ENCODE data around the gene ZMYM2. TPM values are rescaled to one million over a fixed set of nuclear protein-coding genes. Genes with fewer than 3 reads are reported as not detected.

Gene ZMYM2
- total RNA-seq, 1 donor from 2014 or later: 55.1 TPM

DNA sequence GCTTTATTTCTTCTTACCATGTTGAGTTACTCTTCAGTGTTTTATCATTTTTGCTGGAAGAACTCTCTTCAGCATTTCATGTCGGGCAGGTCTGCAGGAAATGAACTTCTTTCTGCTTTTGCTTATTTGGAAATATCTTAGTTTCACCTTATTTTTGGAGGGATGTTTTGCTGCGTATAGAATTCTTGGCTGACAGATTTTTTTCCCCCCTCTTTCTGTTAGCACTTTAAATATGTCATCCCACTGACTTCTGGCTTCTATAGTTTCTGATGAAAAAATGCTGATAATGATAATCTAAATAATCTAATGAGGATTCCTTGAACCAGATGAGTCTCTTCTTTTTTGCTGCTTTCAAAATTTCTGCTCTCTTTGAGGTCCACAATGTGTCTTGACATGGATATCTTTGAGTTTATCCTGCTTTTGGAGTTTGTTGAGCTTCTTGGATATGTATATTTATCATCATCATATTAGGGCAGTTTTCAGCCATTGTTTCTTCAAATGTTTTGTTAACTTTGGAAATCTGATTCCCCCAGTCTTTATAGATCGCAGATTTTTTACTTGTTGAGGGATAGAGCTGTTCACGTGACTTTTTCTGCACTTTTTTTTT lies 20.4 kb downstream of the ZMYM2 start:
- intact Hi-C loops (cut with DNase I): no loop called here
- DNase-seq (ENCODE audit: low spot score): no peak

DNA sequence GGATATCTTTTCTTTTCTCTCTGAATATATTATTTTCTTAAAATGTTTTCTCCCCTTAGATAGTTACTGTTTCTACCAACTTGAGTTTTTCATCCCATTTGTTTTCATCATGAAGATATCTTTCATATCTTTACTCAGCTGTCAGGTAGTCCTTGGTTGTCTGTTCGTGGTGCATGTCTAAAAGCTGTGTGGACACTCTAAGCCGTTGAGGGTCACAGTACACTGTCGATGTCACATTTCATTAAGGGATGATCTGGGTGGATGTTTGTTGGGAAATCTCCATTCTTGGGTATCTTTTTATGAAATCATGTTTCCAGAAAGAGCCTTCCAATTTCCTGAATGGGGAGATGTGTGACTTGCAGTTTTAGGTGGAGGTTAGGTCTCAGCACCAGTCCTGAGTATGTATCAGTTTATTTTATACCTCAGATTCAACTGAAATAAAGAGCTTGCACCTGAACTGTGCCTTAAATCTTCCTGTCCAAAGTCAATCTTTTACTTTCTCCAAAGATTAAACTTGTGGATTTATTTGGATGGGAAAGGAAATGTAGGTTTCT lies 23.2 kb downstream of the ZMYM2 start:
- DNase-seq (ENCODE audit: low spot score): no peak
- intact Hi-C loops (cut with DNase I): loop anchor here (10.0 kb wide), 1 partner anchor 183 kb away; the partner anchor contains the start of gene GJA3

DNA sequence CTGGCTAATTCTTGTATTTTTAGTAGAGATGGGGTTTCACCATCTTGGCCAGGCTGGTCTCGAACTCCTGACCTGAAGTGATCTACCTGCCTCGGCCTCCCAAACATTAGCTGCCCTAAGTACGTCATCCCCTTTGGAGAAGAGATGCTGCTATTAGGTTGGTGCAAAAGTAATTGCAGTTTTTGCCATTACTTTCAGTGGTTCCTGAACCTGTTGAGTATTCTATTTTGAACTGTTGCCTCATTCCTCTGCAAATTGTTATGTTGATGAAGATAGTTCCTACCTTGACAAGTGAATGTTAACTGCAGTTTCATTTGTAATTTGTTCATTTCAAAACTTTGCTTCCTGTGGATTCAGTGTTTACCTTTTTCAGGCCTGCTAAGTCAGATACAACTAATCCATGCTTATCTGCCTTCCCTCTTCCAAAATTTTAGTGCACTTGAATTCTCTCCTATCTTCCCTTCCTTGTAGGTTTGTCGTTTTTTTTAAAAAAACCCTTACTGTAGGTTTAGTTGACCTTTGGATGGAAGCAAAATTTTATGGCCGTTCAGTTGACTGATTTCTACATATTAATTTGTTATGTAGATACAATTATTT lies 24.0 kb downstream of the ZMYM2 start:
- DNase-seq (ENCODE audit: low spot score): no peak
- intact Hi-C loops (cut with DNase I): loop anchor here (10.0 kb wide), 1 partner anchor 182 kb away; the partner anchor contains the start of gene GJA3

DNA sequence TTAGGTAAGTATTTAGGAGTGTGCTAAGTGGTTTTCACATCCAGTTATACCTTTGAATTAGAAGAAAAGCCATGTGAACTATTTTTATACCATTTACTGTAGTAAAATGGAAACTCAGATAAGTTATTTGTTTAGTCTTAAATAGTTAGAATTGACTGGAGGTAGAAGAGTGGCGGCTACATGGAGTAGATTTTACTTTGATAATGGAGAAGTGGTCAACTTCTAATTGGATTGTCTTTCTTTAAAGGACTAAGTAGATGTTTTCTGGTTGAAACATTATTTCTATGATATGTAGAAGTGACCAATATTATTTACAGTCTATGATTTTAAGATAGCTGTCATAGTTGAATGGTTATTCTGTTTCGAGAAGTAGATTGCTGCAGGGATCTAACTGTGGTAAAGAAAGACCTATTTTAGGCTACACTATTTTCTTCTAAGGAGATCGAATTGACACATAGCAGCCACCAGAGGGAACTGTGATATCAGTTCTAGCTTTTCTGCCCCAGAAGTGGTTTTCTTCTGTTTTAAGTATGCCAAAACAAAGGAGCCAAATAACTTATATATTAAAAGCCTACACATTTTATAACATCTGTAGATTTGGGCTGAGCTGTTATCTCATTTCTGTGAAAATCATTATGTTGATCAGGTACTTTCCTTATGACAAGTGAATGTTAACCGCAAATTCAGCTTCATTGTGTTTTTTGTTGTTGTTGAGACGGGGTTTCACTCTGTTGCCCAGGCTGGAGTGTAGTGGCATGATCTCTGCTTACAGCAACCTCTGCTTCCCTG lies 26.1 kb downstream of the ZMYM2 start:
- DNase-seq (ENCODE audit: low spot score): no peak
- intact Hi-C loops (cut with DNase I): loop anchor here (10.0 kb wide), 1 partner anchor 180 kb away; the partner anchor contains the start of gene GJA3

DNA sequence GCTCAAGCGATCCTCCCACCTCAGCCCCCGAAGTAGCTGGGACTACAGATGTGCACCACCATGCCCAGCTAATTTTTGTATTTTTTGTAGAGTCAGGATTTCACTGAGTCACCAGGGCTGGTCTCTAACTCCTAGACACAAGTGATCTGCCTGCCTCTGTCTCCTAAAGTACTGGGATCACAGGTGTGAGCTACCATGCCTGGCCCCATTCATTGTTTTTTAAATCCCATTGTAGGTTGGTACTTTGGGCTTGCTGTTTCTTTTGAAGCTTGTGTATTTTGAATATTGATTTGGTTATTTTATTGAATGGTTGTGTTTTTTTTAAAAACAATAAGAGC lies 26.7 kb downstream of the ZMYM2 start:
- no peak for DNase-seq (ENCODE audit: low spot score)
- intact Hi-C loops (cut with DNase I): loop anchor here (10.0 kb wide), 1 partner anchor 180 kb away; the partner anchor contains the start of gene GJA3

DNA sequence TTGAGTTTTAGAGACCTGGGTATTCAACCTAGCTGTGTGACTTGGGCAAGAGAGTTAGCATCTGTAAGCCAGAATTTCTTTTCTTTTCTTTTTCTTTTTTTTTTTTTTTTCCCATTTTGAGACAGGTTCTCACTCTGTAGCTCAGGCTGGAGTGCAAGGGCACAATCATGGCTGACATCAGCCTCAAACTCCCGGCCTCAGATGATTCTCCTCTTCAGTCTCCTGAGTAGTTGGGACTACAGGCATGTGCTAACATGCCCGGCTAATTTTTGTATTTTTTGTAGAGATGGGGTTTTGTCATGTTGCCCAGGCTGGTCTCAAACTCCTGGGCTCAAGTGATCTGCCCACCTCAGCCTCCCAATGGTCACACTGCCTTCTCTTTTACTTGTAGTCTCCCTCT lies 33.0 kb downstream of the ZMYM2 start:
- DNase-seq (ENCODE audit: low spot score): no peak
- intact Hi-C loops (cut with DNase I): no loop called here

DNA sequence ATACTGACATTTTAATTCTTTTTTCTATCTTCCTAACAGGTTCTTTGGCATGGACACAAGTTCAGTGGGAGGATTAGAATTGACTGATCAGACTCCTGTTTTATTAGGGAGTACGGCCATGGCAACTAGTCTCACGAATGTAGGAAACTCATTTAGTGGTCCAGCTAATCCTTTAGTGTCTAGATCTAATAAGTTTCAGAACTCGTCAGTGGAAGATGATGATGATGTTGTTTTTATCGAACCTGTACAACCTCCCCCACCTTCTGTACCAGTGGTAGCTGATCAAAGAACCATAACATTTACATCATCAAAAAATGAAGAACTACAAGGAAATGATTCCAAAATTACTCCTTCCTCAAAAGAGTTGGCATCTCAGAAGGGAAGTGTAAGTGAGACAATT lies 34.5 kb downstream of the ZMYM2 start:
- no peak for DNase-seq (ENCODE audit: low spot score)

DNA sequence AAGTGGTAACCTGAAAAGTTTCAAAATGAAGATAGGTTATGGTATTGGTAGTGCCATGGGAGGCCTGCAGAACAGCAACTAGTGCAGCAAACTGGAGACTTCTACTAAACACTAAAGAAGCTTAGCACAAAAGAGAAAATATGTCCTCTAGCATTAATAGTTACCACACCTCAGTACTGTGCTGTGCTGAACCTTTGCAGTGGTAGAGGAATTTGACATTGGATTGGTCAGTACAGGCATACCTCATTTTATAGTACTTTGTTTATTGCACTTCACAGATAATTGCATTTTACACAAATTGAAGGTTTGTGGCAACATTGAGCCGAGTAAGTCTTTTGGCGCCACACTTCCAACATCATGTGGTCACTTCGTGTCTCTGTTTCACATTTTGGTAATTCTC lies 40.4 kb downstream of the ZMYM2 start:
- no peak for DNase-seq (ENCODE audit: low spot score)
- intact Hi-C loops (cut with DNase I): no loop called here

More for the DNA sequence above, 34.5 kb downstream of the ZMYM2 start:
- intact Hi-C loops (cut with DNase I): no loop called here

DNA sequence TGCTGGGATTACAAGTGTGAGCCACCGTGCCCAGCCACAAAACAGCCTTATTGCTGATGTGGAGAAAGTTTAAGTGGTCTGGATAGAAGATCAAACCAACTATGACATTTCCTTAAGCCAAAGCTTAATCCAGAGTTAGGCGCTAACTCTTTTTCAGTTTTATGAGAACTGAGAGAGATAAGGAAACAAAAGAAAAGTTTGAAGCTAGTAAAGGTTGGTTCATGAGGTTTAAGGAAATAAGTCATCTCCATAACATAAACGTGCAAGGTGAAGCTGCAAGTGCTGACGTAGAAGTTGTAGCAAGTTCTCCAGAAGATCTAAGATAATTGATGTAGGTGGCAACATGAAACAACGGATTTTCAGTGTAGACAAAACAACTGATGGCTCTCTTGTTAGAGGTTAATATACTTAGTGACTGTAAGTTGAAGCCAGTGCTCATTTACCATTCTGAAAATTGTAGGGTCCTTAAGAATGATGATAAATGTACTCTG lies 41.6 kb downstream of the ZMYM2 start:
- DNase-seq (ENCODE audit: low spot score): no peak
- intact Hi-C loops (cut with DNase I): no loop called here

DNA sequence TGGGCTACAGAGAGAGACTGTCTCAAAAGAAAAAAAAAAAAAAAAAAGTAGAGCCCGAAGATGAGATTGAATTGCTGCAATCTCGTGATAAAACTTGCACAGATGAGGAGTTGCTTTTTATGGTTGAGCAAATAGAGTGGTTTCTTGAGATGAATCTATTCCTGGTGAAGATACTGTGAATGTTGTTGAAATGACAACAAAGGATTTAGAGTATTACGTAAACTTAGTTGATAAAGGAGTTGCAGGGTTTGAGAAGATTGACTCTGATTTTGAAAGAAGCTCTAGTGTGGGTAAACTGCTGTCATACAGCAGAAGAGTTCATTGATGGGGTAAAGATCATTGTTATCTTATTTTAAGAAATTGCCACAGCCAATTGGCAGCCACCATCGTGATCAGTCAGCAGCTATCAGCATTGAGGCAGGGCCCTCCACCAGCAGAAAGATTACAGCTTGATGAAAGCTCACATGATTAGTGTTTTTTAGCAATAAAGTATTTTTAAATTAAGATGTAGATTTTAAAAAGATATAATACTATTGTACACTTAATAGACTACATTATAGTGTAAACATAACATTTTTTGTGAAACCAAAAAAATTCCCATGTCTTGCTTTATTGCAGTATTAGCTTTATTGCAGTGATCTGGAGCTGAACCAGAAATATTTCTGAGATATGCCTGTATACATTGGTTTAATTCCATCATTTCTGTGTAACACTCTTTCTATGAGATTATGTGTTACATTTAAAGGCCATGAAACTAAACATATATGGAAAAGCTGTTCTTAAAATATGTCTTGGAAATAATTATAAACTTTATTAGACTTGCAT lies 43.1 kb downstream of the ZMYM2 start:
- no peak for DNase-seq (ENCODE audit: low spot score)
- intact Hi-C loops (cut with DNase I): no loop called here

DNA sequence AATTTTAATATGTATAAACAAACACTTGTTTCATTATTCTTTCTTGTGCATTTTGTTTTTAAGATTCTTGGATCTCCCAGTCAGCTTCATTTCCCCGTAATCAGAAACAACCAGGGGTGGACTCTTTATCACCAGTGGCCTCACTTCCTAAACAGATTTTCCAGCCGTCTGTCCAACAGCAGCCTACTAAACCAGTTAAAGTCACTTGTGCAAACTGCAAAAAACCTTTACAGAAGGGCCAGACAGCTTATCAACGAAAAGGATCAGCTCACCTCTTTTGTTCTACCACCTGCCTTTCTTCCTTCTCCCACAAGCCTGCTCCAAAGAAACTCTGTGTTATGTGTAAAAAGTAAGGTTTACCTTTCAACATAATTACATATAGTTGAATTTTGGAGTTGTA lies 44.3 kb downstream of the ZMYM2 start:
- no peak for DNase-seq (ENCODE audit: low spot score)
- intact Hi-C loops (cut with DNase I): no loop called here

DNA sequence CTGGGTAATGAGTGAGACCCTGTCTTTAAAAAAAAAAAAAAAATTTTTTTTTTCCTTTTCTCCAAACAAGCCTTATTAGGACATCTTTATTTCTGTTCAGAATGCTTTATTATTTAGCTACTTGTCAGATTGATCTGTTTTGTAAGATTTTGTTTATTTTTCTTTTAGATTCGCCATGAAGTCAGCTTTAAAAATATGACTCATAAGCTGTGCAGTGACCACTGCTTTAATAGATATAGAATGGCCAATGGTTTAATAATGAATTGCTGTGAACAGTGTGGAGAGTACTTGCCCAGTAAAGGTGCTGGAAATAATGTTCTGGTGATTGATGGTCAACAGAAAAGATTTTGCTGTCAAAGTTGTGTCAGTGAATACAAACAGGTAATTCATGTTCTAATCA lies 47.7 kb downstream of the ZMYM2 start:
- no peak for DNase-seq (ENCODE audit: low spot score)
- intact Hi-C loops (cut with DNase I): no loop called here

DNA sequence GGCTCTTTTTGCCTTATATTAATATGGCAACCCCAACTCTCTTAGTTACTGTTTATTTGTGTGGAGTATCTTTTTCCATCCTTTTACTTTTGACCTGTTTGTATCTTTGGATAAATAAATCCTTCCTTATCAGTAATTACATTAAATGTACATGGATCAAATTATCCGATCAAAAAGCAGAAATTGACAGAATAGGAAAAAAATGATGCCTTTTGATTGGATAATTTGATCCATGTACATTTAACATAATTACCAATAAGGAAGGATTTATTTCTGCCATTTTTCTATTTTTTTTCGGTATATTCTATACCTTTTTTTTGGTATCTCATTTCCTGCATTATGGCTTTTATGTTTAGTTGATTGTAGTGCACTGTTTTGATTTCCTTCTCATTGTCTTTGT lies 57.2 kb downstream of the ZMYM2 start:
- intact Hi-C loops (cut with DNase I): no loop called here
- DNase-seq (ENCODE audit: low spot score): no peak

DNA sequence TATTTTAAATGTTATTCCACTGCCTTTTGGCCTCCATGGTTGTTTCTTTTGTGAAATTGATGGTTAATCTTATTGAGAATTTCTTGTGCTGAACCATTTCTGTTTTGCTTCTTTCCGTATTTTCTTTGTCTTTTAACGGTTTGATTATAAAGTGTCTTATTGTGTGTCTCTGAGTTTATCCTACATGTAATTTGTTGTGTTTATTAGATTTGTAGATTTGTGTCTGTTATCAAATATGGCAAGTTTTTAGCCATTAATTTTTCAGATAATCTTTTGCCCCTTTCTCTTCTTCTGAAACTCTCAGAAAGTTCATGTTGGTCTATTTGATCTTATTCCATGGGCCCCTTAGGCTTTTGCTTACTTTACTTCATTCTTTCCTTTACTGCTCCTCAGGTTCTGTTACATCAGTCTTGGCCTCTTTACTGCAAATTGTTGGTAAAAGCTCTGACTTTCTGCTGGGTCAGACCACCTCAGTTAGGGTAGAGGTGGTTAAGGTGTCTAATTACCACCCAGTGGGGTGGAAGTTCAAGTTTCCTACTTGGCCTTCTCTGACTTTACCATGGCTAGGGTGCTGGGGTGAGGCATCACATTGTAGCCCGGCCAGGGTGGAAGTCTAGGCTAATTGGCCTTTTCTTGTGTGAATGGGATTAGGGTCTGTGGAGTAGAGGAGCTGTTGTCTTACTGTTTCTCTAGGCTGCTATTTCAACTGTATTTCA lies 58.3 kb downstream of the ZMYM2 start:
- no peak for DNase-seq (ENCODE audit: low spot score)
- intact Hi-C loops (cut with DNase I): no loop called here

DNA sequence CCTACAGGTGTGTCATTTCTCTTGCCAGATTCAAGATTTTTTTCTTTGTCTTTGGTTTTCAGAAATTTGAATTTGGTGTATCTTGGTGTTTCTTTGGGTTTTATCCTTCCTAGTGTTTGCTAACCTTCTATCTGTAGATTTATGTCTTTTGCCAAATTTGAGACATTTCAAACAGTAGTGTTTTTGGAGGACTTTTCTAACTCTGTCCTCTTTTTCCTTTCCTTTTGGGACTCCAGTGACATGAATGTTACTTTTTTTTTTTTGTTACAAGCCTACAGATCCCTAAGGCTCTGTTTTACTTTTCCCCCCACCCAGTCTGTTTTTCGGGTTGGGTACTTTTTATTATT lies 58.8 kb downstream of the ZMYM2 start:
- no peak for DNase-seq (ENCODE audit: low spot score)
- intact Hi-C loops (cut with DNase I): no loop called here

DNA sequence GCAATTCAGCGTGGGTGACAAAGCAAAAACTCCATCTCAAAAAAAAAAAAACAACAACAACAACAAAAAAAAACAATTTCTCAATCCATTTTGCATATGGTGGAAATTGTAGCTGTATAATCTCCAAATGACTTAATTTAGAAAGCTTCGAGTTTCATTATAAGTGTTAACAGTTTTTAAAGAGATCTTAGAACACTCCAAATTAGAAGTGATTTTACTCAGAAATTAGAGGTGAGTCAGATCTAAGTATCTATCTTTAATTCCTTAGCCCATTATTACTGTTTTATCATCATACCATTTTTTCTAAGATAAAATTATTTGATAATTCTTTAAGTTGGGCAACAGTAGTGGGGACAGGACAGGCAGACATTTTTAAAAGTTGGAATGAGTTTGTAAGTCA lies 60.5 kb downstream of the ZMYM2 start:
- intact Hi-C loops (cut with DNase I): no loop called here
- DNase-seq (ENCODE audit: low spot score): no peak

DNA sequence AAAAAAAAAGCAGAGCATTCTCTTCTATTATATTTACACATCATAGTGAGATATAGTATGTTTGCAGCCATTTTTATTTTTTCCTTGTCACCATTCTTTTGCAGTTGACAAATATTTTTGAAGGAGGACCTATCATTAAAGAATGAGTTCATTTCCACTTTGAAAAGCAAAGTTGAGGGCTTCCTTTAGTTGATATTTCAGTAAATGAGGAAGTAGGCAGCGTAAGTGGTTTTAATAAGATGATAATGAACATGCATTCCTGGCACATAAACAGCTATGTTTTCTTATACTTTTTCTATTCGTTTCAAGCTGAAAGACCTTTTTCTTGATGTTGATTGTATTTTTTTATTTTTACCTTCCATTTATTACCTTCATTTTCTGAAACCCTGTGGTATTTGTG lies 66.2 kb downstream of the ZMYM2 start:
- intact Hi-C loops (cut with DNase I): no loop called here
- DNase-seq (ENCODE audit: low spot score): no peak

DNA sequence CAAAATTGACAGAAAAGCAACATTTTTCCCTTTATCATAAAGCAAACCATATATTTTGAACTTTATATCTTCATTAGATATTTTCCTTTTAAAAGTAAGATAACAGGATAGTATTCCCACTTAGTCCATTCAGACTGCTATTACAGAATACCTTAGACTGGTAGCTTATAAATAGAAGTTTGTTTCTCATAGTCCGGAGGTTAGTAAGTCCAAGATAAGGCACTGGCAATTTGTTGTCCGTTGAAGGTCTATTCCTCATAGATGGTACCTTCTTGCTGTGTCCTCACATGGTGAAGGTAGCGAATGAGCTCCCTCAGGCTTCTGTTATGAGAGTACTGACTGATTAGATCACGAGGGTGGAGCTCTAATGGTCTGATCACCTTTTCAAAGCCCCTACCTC lies 70.4 kb downstream of the ZMYM2 start:
- no peak for DNase-seq (ENCODE audit: low spot score)
- intact Hi-C loops (cut with DNase I): no loop called here

DNA sequence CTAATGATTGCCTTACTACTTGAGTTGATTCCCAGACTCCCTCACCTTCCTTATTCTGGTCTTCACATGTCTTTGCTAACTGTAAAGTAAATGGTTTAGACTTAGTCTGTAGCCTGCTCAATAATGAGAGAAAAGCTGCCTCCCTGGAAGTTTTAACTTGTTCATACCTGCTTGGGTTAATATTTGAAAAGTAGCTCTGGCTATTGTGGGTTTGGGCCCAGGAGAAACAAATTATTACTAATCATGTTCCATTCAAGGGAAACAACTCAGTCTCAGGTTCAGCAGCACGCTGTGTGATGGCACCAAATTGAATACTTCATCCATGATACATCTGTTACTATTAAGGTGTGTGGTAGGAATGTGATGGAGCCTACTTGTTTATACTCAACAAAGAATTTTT lies 75.0 kb downstream of the ZMYM2 start:
- no peak for DNase-seq (ENCODE audit: low spot score)
- intact Hi-C loops (cut with DNase I): no loop called here
